PC-9 (cell line): ENCODE data around the gene PPP1R16B. TPM values are rescaled to one million over a fixed set of nuclear protein-coding genes. Genes with fewer than 3 reads are reported as not detected.

Experiments used
- BruUV-seq: library from RNA; stranded (reverse); fragments of 400-500 nt; replicated peaks from 2 replicates; lab custom pipeline; 2021; lab: Mats Ljungman, UMichigan
- CTCF ChIA-PET: fragments of 300-600 bp; sonication (Branson Sonifier 250); formaldehyde crosslinking; loops from one replicate; lab custom pipeline; 2022; ENCODE audit warnings: antibody characterized with exemption; lab: Charles Lee
- POLR2A ChIA-PET: fragments of 300-600 bp; sonication (Branson Sonifier 250); formaldehyde crosslinking; loops from one replicate; lab custom pipeline; 2022; ENCODE audit warnings: antibody characterized with exemption; ENCODE audit not compliant: unreplicated experiment; lab: Charles Lee
- DNase-seq, 2 experiments: peaks; one replicate each; pipeline versions ENCODE4 v3.0.0 to v3.0.0-alpha.2; 2015 to 2022; ENCODE audit warnings: mixed read lengths in 1 of 2
- H2AFZ ChIP-seq: fragments of 200-600 bp; sonication (generic); 2 replicates; pipeline ENCODE4 v1.8.1; 2017; ENCODE audit warnings: antibody characterized with exemption
- H3F3A ChIP-seq: fragments of 200-600 bp; sonication (generic); 2 replicates; pipeline ENCODE4 v1.8.1; 2017; ENCODE audit warnings: antibody characterized with exemption, mild to moderate bottlenecking, low read depth; ENCODE audit not compliant: insufficient read depth
- H3K27ac ChIP-seq: fragments of 200-600 bp; sonication (generic); 2 replicates; pipeline ENCODE4 v1.6.1; 2016; ENCODE audit warnings: mixed run types
- H3K27me3 ChIP-seq: fragments of 200-600 bp; sonication (generic); 2 replicates; pipeline ENCODE4 v1.6.1; 2016; ENCODE audit warnings: low read depth, mixed run types; ENCODE audit not compliant: insufficient read depth
- H3K36me3 ChIP-seq: fragments of 200-600 bp; sonication (generic); 2 replicates; pipeline ENCODE4 v1.6.1; 2016; ENCODE audit warnings: low read depth, mixed run types
- H3K4me1 ChIP-seq: fragments of 200-600 bp; sonication (generic); replicated peaks from 2 replicates; pipeline ENCODE4 v1.6.1; 2016; ENCODE audit warnings: mixed run types; ENCODE audit not compliant: insufficient read depth
- H3K4me2 ChIP-seq: fragments of 200-600 bp; sonication (generic); 2 replicates; pipeline ENCODE4 v1.6.1; 2017; ENCODE audit warnings: mixed run types
- H3K4me3 ChIP-seq: fragments of 200-600 bp; sonication (generic); 2 replicates; pipeline ENCODE4 v1.6.1; 2016; ENCODE audit warnings: mixed run types
- H3K79me2 ChIP-seq: fragments of 200-600 bp; sonication (generic); 2 replicates; pipeline ENCODE4 v1.6.1; 2017; ENCODE audit warnings: low read depth, mixed run types
- H3K9me2 ChIP-seq: fragments of 200-600 bp; sonication (generic); 2 replicates; pipeline ENCODE4 v1.8.1; 2017; ENCODE audit warnings: mild to moderate bottlenecking; ENCODE audit not compliant: insufficient read depth
- H3K9me3 ChIP-seq: fragments of 200-600 bp; sonication (generic); 2 replicates; pipeline ENCODE4 v1.8.1; 2016; ENCODE audit warnings: low read depth; ENCODE audit not compliant: insufficient read depth
- H4K20me1 ChIP-seq: fragments of 200-600 bp; sonication (generic); 2 replicates; pipeline ENCODE4 v1.8.1; 2017; ENCODE audit not compliant: insufficient read depth
- EZH2 ChIP-seq: fragments of 200-600 bp; sonication (generic); IDR thresholded peaks from 2 replicates; pipeline ENCODE4 v1.8.0; 2017; ENCODE audit warnings: antibody characterized with exemption, low read depth
- intact Hi-C: fragments of 100-400 bp; cut with micrococcal nuclease; formaldehyde crosslinking; loops from one replicate; pipeline ENCODE4 v1.10.0; 2022; ENCODE audit not compliant: unreplicated experiment
- total RNA-seq: library from RNA; stranded (reverse); gene quantifications from 2 replicates; pipeline ENCODE4 v1.2.3, GENCODE V29; 2021
- TF ChIP-seq, protein P1 (sequence below): fragments of 200-600 bp; sonication (generic); conservative IDR thresholded peaks from 2 replicates; pipeline ENCODE4 v1.6.1; 2017; ENCODE audit warnings: mixed run types, antibody characterized with exemption, mild to moderate bottlenecking, moderate library complexity

PPP1R16B gene
- total RNA-seq, 1 experiment from 2014 or later, result not detected

DNA sequence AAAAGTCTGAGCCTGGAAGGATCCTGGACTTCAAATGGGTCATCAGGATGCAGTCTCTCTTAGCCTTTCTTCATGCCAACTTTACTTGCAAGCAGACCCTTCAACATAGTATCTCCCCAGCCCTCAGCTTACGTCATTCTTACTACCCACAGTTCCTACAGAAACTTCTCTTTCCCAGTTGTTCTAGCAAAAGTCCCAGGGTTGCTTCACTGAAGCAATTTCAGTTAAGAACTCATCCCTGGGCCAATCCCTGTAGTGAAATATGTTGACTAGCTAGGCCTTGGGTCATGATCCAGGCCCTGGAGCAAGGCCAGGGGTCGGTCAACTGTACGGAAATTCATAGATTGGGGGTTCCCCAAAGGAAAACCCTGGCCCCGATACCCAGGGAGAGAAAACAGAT is 112.2 kb downstream of the PPP1R16B start:
- ChIA-PET POLR2A (no interaction called here), CTCF (no interaction called here)
- H3K79me2 ChIP-seq, result no peaks in the 10 kb centered on the region
- no peaks in the 10 kb centered on the region for H3K9me3 ChIP-seq
- no peak overlapping the region for H3K27ac ChIP-seq
- H3K4me1 ChIP-seq, result peaks cover 7% of the 10 kb centered on the region; the same call in 1 of the 2 replicates
- peak in 1 of 2 experiments; percentile 33 for DNase-seq
- H3F3A ChIP-seq, result no peaks in the 10 kb centered on the region
- TF ChIP-seq, protein P1, sequence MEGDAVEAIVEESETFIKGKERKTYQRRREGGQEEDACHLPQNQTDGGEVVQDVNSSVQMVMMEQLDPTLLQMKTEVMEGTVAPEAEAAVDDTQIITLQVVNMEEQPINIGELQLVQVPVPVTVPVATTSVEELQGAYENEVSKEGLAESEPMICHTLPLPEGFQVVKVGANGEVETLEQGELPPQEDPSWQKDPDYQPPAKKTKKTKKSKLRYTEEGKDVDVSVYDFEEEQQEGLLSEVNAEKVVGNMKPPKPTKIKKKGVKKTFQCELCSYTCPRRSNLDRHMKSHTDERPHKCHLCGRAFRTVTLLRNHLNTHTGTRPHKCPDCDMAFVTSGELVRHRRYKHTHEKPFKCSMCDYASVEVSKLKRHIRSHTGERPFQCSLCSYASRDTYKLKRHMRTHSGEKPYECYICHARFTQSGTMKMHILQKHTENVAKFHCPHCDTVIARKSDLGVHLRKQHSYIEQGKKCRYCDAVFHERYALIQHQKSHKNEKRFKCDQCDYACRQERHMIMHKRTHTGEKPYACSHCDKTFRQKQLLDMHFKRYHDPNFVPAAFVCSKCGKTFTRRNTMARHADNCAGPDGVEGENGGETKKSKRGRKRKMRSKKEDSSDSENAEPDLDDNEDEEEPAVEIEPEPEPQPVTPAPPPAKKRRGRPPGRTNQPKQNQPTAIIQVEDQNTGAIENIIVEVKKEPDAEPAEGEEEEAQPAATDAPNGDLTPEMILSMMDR, result no peak
- TF ChIP-seq EZH2, result no peak
- H3K36me3 ChIP-seq, result no peaks in the 10 kb centered on the region
- H2AFZ ChIP-seq, result no peak overlapping the region
- no peak overlapping the region for H3K4me3 ChIP-seq
- intact Hi-C loops, result no loop called here
- peaks cover 65% of the 10 kb centered on the region for H3K27me3 ChIP-seq
- H4K20me1 ChIP-seq, result no peaks in the 10 kb centered on the region
- BruUV-seq, result no TSS peak
- no peaks in the 10 kb centered on the region for H3K9me2 ChIP-seq
- H3K4me2 ChIP-seq, result no peak overlapping the region

GRCh38 chr20:38918172-38918571 is 112.7 kb downstream of the PPP1R16B start:
- Histone ChIP-seq H3K9me3 (no peaks in the 10 kb centered on the region), H2AFZ (no peak overlapping the region), H4K20me1 (no peaks in the 10 kb centered on the region), H3K27me3 (peaks cover 65% of the 10 kb centered on the region), H3K4me1 (peaks cover 7% of the 10 kb centered on the region; the same call in 1 of the 2 replicates), H3K27ac (no peak overlapping the region), H3K9me2 (no peaks in the 10 kb centered on the region), H3K4me2 (no peak overlapping the region), H3K4me3 (no peak overlapping the region), H3F3A (no peaks in the 10 kb centered on the region), H3K79me2 (no peaks in the 10 kb centered on the region), H3K36me3 (no peaks in the 10 kb centered on the region)
- TF ChIP-seq EZH2, result no peak
- TF ChIP-seq, protein P1, result no peak
- DNase-seq, result peak in 1 of 2 experiments; percentile 26
- BruUV-seq, result no TSS peak
- intact Hi-C loops, result no loop called here
- CTCF ChIA-PET, result no interaction called here
- POLR2A ChIA-PET, result interaction anchor here (0.6 kb wide), 1 partner anchor 314 kb away, joined by 3 read pairs; no protein-coding TSS in a partner anchor

GRCh38 chr20:38919683-38920082 is 114.2 kb downstream of the PPP1R16B start:
- DNase-seq, result no peak
- no peak overlapping the region for H3K27ac ChIP-seq
- no peaks in the 10 kb centered on the region for H3F3A ChIP-seq
- no peaks in the 10 kb centered on the region for H3K36me3 ChIP-seq
- H3K79me2 ChIP-seq, result no peaks in the 10 kb centered on the region
- H3K4me1 ChIP-seq, result peaks cover 7% of the 10 kb centered on the region; the same call in 1 of the 2 replicates
- TF ChIP-seq, protein P1, result no peak
- no peak for TF ChIP-seq EZH2
- no peaks in the 10 kb centered on the region for H3K9me2 ChIP-seq
- H3K4me3 ChIP-seq, result no peak overlapping the region
- H2AFZ ChIP-seq, result no peak overlapping the region
- ChIA-PET CTCF (no interaction called here), POLR2A (no interaction called here)
- no peaks in the 10 kb centered on the region for H4K20me1 ChIP-seq
- H3K4me2 ChIP-seq, result no peak overlapping the region
- peaks cover 59% of the 10 kb centered on the region for H3K27me3 ChIP-seq
- H3K9me3 ChIP-seq, result no peaks in the 10 kb centered on the region
- BruUV-seq, result no TSS peak
- intact Hi-C loops, result no loop called here
